C1 segment of cervical spinal cord (tissue), 14 donors: Measurements from ENCODE around the gene THY1.

ENCODE experiments used
- DNase-seq, 14 donors: peaks; one replicate each; lab custom pipeline; 2025; lab: John Stamatoyannopoulos, UW

Gene THY1

DNA sequence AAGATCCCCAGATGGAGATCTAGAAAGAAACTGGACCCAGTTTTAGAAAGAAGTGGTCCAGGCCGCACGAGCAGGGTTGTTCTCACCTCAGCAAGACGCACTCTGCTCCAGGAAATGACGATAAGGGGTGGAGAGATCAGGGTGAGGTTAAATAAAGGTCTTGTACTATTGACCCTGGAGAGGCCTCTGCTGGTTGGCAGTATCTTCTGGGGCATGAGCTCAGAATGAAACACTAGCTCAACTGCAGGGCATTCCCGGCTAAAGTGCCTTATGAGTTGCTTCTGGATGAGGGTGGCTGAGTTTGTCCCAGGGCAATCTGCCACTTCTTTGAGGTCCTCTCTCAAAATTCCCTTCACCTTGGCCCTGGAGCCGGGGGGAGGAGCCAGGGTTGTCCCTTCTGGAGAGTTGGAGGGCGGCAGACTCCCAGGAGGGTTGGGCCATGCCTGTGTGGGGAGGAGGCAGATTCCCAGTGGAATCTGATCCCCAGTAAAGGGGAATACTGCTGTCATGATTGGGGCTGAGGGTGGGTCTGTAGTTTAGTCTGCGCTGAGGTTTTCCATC lies 52.4 kb downstream of the THY1 start:
- no peak for DNase-seq

- DNase-seq = no peak
Observed at GRCh38 chr11:119369132-119369925, 53.6 kb downstream of the THY1 start.

GRCh38 chr11:119368121-119369034 lies 54.6 kb downstream of the THY1 start:
- peak in 4 of 14 donors; percentile 36 to 59 (median 50) for DNase-seq

GRCh38 chr11:119367661-119368120 lies 55.3 kb downstream of the THY1 start:
- DNase-seq = no peak
